ENCODE measurements around the gene C3AR1. TPM values are rescaled to one million over a fixed set of nuclear protein-coding genes. Genes with fewer than 3 reads are reported as not detected.
A peak's percentile ranks its signal among the peaks of the same experiment; 100 is the strongest.

Gene C3AR1
- total and polyA plus RNA-seq, 2 donors (not counting 3 experiments of a cell fraction or from before 2014, with no cell fraction given), result 0.22 to 0.70 TPM

- FAIRE-seq (peak; percentile 35), DNase-seq (ENCODE audit: low read depth, low spot score) (no peak)
- Histone ChIP-seq H3K27ac (ENCODE audit: insufficient read depth, low read depth, low read length) (no peak overlapping the region), H3K27me3 (ENCODE audit: control insufficient read depth in 2 of 2, insufficient read depth in 2 of 2, low read length in 2 of 2) (no peaks in the 10 kb centered on the region), H3K9me3 (replicated peaks; ENCODE audit: control insufficient read depth, insufficient read depth, low read length) (no peaks in the 10 kb centered on the region), H3K9ac (replicated peaks; ENCODE audit: extremely low read depth, insufficient read depth, low read length) (no peak overlapping the region), H3K9me1 (replicated peaks; ENCODE audit: control insufficient read depth, extremely low read depth, insufficient read depth, low read length) (no peaks in the 10 kb centered on the region), H3K79me2 (ENCODE audit: control insufficient read depth, insufficient read depth, low read length) (peaks cover 10% of the 10 kb centered on the region), H3K36me3 (ENCODE audit: control insufficient read depth in 2 of 2, extremely low read depth in 1 of 2, insufficient read depth in 2 of 2, low read length in 2 of 2) (peaks cover 0 to 3% of the 10 kb centered on the region in 2 experiments), H3K4me2 (ENCODE audit: insufficient read depth, low read length) (no peak overlapping the region), H3K4me1 (ENCODE audit: control insufficient read depth, extremely low read depth, insufficient read depth, low read length) (peaks cover 40% of the 10 kb centered on the region), H3K4me3 (replicated peaks in 1 of 3; ENCODE audit: insufficient read depth in 1 of 3, low read depth in 1 of 3, low read length in 3 of 3) (no peak overlapping the region), H2AFZ (ENCODE audit: low read depth, low read length) (no peak overlapping the region), H4K20me1 (replicated peaks; ENCODE audit: control insufficient read depth, extremely low read depth, insufficient read depth, low read length) (no peaks in the 10 kb centered on the region)
- ChIA-PET CTCF (interaction anchor here (0.6 to 3.7 kb wide), 5 partner anchors 10 to 103 kb away, joined by 3 to 15 read pairs (median 7); partner anchors contain the start of gene C3AR1), POLR2A (no interaction called here)
- intact Hi-C loops (cut with micrococcal nuclease) (loop anchor here (2.0 kb wide), 1 partner anchor 31 kb away; the partner anchor contains the start of gene C3AR1), dilution Hi-C loops (cut with MboI; ENCODE audit: extremely low pct_ligation_motif_present, low sequenced_read_pairs) (no loop called here)
- no TSS peak for BruUV-seq (replicated peaks)
- TF ChIP-seq JUN (IDR thresholded peaks at IDR 0.05; ENCODE audit: borderline replicate concordance, insufficient read depth, insufficient read length, low read depth), result no peak
- TF ChIP-seq GATA2 (IDR thresholded peaks at IDR 0.05; ENCODE audit: insufficient read depth, insufficient read length, low read depth, low read length), result peak; percentile 55
Observed at GRCh38 chr12:8035440-8036010, 30.6 kb downstream of the C3AR1 start.

- peak overlapping the region; percentile 75 for H3K4me2 ChIP-seq (ENCODE audit: insufficient read depth, low read length)
- no peaks in the 10 kb centered on the region for H3K27me3 ChIP-seq (ENCODE audit: control insufficient read depth in 2 of 2, insufficient read depth in 2 of 2, low read length in 2 of 2)
- H3K4me1 ChIP-seq (ENCODE audit: control insufficient read depth, extremely low read depth, insufficient read depth, low read length), result peaks cover 40% of the 10 kb centered on the region
- H3K36me3 ChIP-seq (ENCODE audit: control insufficient read depth in 2 of 2, extremely low read depth in 1 of 2, insufficient read depth in 2 of 2, low read length in 2 of 2), result no peaks in the 10 kb centered on the region
- H3K9ac ChIP-seq (replicated peaks; ENCODE audit: extremely low read depth, insufficient read depth, low read length), result no peak overlapping the region
- no peaks in the 10 kb centered on the region for H4K20me1 ChIP-seq (replicated peaks; ENCODE audit: control insufficient read depth, extremely low read depth, insufficient read depth, low read length)
- no peak overlapping the region for H3K4me3 ChIP-seq (replicated peaks in 1 of 3; ENCODE audit: insufficient read depth in 1 of 3, low read depth in 1 of 3, low read length in 3 of 3)
- peaks cover 10% of the 10 kb centered on the region for H3K79me2 ChIP-seq (ENCODE audit: control insufficient read depth, insufficient read depth, low read length)
- no peak overlapping the region for H3K27ac ChIP-seq (ENCODE audit: insufficient read depth, low read depth, low read length)
- TF ChIP-seq MYC (IDR thresholded peaks at IDR 0.05; ENCODE audit: low read depth, low read length), result no peak
- no peak for TF ChIP-seq FOS (IDR thresholded peaks at IDR 0.05; ENCODE audit: borderline replicate concordance, insufficient read depth, low read length)
- TF ChIP-seq CTCF (IDR thresholded peaks at IDR 0.05; ENCODE audit: extremely low read depth in 1 of 2, insufficient read depth in 1 of 2, low read depth in 1 of 2, low read length in 2 of 2), result no peak
- no peak for TF ChIP-seq POLR2AphosphoS5 (IDR thresholded peaks at IDR 0.05; ENCODE audit: insufficient read depth, low read depth, low read length)
- TF ChIP-seq EZH2 (IDR thresholded peaks at IDR 0.05; ENCODE audit: borderline replicate concordance, low read depth, low read length, severe bottlenecking), result no peak
- TF ChIP-seq GATA2 (IDR thresholded peaks at IDR 0.05; ENCODE audit: insufficient read depth, insufficient read length, low read depth, low read length), result no peak
- no peak for TF ChIP-seq MAX (IDR thresholded peaks at IDR 0.05; ENCODE audit: insufficient read depth, insufficient read length)
- TF ChIP-seq JUN (IDR thresholded peaks at IDR 0.05; ENCODE audit: borderline replicate concordance, insufficient read depth, insufficient read length, low read depth), result no peak
- no peak for TF ChIP-seq POLR2A (IDR thresholded peaks at IDR 0.05; ENCODE audit: low read depth, low read length)
- ChIA-PET POLR2A (no interaction called here), CTCF (interaction anchor here (0.9 to 3.7 kb wide), 4 partner anchors 8 to 102 kb away, joined by 3 to 15 read pairs (median 10); no protein-coding TSS in a partner anchor)
- peak; percentile 35 for FAIRE-seq
- H2AFZ ChIP-seq (ENCODE audit: low read depth, low read length), result no peak overlapping the region
- no peaks in the 10 kb centered on the region for H3K9me1 ChIP-seq (replicated peaks; ENCODE audit: control insufficient read depth, extremely low read depth, insufficient read depth, low read length)
- no peaks in the 10 kb centered on the region for H3K9me3 ChIP-seq (replicated peaks; ENCODE audit: control insufficient read depth, insufficient read depth, low read length)
- dilution Hi-C loops (cut with MboI; ENCODE audit: extremely low pct_ligation_motif_present, low sequenced_read_pairs), result no loop called here
- no TSS peak for BruUV-seq (replicated peaks)
- intact Hi-C loops (cut with micrococcal nuclease), result loop anchor here (1.0 to 2.0 kb wide), 2 partner anchors 9 to 32 kb away; partner anchors contain the start of gene C3AR1
- peak; percentile 11 for DNase-seq (ENCODE audit: low read depth, low spot score)
Observed at GRCh38 chr12:8034802-8035201, 31.4 kb downstream of the C3AR1 start.

All from endothelial cell of umbilical vein (primary cell).